ENCODE data around the gene OBI1. TPM values are rescaled to one million over a fixed set of nuclear protein-coding genes. Genes with fewer than 3 reads are reported as not detected.

OBI1 gene
- total RNA-seq, 3 donors from 2014 or later (not counting 1 experiment from before 2014, with no cell fraction given): 4.9 to 7.8 (median 5.1) TPM

- Mint-ChIP-seq H3K4me1 (peaks cover 16 to 27% of the 10 kb centered on the region in 2 donors), H3K4me3 (no peak overlapping the region), H3K9me3 (no peaks in the 10 kb centered on the region), H3K36me3 (peaks cover 17% of the 10 kb centered on the region), H3K27me3 (ENCODE audit: low read depth in 2 of 2) (peaks cover 63 to 81% of the 10 kb centered on the region in 2 donors), H3K27ac (no peak overlapping the region)
- Histone ChIP-seq H3K4me1 (ENCODE audit: control insufficient read depth, insufficient read depth, low read length) (peaks cover 23% of the 10 kb centered on the region), H3K4me3 (ENCODE audit: low read length) (no peak overlapping the region), H3K27ac (ENCODE audit: low read length) (no peak overlapping the region), H3K9me3 (ENCODE audit: control insufficient read depth, insufficient read depth, low read length) (peaks cover 6% of the 10 kb centered on the region), H3K27me3 (ENCODE audit: control insufficient read depth, insufficient read depth, low read length) (peaks cover 93% of the 10 kb centered on the region), H3K36me3 (ENCODE audit: control insufficient read depth, insufficient read depth, low read length) (no peaks in the 10 kb centered on the region)
- ATAC-seq (no peak), DNase-seq (peak in 1 of 2 donors; percentile 6)
- intact Hi-C loops (cut with micrococcal nuclease): no loop called here
- TF ChIP-seq CTCF (IDR thresholded peaks at IDR 0.05): no peak
- WGBS (ENCODE audit: insufficient coverage): 16% methylated on average over 7 of the region's 7 CpGs
Measured at GRCh38 chr13:78597602-78597932, 61.4 kb downstream of the OBI1 start.

- no peak overlapping the region for H3K4me3 ChIP-seq (ENCODE audit: low read length)
- no peak for TF ChIP-seq CTCF (IDR thresholded peaks at IDR 0.05)
- DNase-seq (peak in 1 of 2 donors; percentile 19), ATAC-seq (no peak)
- Mint-ChIP-seq H3K27me3 (ENCODE audit: low read depth in 2 of 2) (peaks cover 65 to 81% of the 10 kb centered on the region in 2 donors), H3K27ac (no peak overlapping the region), H3K9me3 (no peaks in the 10 kb centered on the region), H3K36me3 (peaks cover 17% of the 10 kb centered on the region), H3K4me3 (no peak overlapping the region), H3K4me1 (peaks cover 11 to 22% of the 10 kb centered on the region in 2 donors)
- intact Hi-C loops (cut with micrococcal nuclease): no loop called here
- H3K27me3 ChIP-seq (ENCODE audit: control insufficient read depth, insufficient read depth, low read length): peaks cover 95% of the 10 kb centered on the region
- H3K4me1 ChIP-seq (ENCODE audit: control insufficient read depth, insufficient read depth, low read length): peaks cover 18% of the 10 kb centered on the region
- 10% methylated on average over 50 of the region's 50 CpGs for WGBS (ENCODE audit: insufficient coverage)
- H3K27ac ChIP-seq (ENCODE audit: low read length): no peak overlapping the region
- H3K36me3 ChIP-seq (ENCODE audit: control insufficient read depth, insufficient read depth, low read length): no peaks in the 10 kb centered on the region
- H3K9me3 ChIP-seq (ENCODE audit: control insufficient read depth, insufficient read depth, low read length): peaks cover 3% of the 10 kb centered on the region
Measured at GRCh38 chr13:78596736-78597601, 62.0 kb downstream of the OBI1 start.

GRCh38 chr13:78596399-78596735, 62.6 kb downstream of the OBI1 start:
- peaks cover 15% of the 10 kb centered on the region for H3K4me1 ChIP-seq (ENCODE audit: control insufficient read depth, insufficient read depth, low read length)
- no peak for TF ChIP-seq CTCF (IDR thresholded peaks at IDR 0.05)
- no peak for ATAC-seq
- WGBS (ENCODE audit: insufficient coverage): 4% methylated on average over 22 of the region's 22 CpGs
- no peak overlapping the region for H3K4me3 ChIP-seq (ENCODE audit: low read length)
- DNase-seq: peak in 1 of 2 donors; percentile 18
- no peaks in the 10 kb centered on the region for H3K9me3 Mint-ChIP-seq
- H3K27me3 Mint-ChIP-seq (ENCODE audit: low read depth in 2 of 2): peaks cover 64 to 84% of the 10 kb centered on the region in 2 donors
- H3K27me3 ChIP-seq (ENCODE audit: control insufficient read depth, insufficient read depth, low read length): peaks cover 96% of the 10 kb centered on the region
- H3K27ac ChIP-seq (ENCODE audit: low read length): no peak overlapping the region
- H3K4me3 Mint-ChIP-seq: no peak overlapping the region
- intact Hi-C loops (cut with micrococcal nuclease): no loop called here
- peaks cover 3% of the 10 kb centered on the region for H3K9me3 ChIP-seq (ENCODE audit: control insufficient read depth, insufficient read depth, low read length)
- no peaks in the 10 kb centered on the region for H3K36me3 ChIP-seq (ENCODE audit: control insufficient read depth, insufficient read depth, low read length)
- peaks cover 11 to 20% of the 10 kb centered on the region in 2 donors for H3K4me1 Mint-ChIP-seq
- no peak overlapping the region for H3K27ac Mint-ChIP-seq
- H3K36me3 Mint-ChIP-seq: peaks cover 17% of the 10 kb centered on the region
